Measurements from ENCODE around the gene ADAM17. TPM values are rescaled to one million over a fixed set of nuclear protein-coding genes. Genes with fewer than 3 reads are reported as not detected.
A peak's percentile ranks its signal among the peaks of the same experiment; 100 is the strongest.

The ADAM17 gene
- total RNA-seq = 10 to 100 TPM; 12.9 to 17.7 (median 14.9) TPM

DNA sequence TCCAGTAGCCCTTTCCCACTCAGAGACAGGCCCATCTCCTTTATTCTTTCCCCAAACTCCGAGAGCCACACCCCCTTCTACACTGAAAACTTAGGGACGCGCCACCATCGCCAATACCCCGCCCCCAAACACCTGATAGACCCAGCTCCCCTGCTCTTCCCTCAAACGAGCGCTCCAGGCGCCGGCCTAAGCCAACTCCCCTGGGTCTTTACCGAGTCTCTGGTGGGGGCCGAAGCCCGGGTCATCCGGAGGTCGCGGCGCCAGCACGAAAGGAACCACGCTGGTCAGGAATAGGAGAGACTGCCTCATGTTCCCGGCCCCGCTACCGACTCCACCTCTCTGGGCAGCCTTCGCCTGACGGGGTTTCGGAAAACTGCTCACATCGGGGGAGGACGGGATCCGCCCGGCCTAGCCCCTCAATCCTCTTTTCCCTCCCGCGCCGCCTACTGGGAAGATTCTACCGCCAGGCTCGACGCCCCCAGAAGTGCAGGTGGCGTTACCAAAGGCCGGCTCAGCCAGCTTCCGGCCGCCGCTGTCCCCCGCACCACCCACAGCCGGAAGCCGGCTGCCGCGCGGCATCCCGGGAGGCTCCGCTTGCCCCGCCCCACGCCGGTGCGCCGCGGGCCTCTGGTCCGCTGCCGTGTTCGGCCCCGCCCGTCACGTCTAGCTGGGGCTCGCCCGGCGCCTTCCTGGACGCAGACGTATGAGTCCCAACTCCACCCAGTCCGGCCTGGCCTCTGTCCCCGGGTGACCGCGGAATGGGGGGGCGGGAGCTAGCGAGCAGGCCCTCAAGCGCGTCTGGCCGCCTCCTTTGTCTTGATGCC is at the start of gene ADAM17:
Gene ADAM17 (minus strand): TSS at position 534 of the 824 bp plus-strand sequence. CDS start 225 bp downstream, at position 309.
- intact Hi-C loops (cut with DNase I) = loop anchor here (2.0 kb wide), 1 partner anchor 75 kb away; the partner anchor contains the start of gene YWHAQ
- peak; percentile 97 for TF ChIP-seq POLR2AphosphoS5 (IDR thresholded peaks at IDR 0.05)
- TF ChIP-seq POLR2A (IDR thresholded peaks at IDR 0.05; ENCODE audit: low read depth) = peak; percentile 82
- peak; percentile 54 for TF ChIP-seq EP300 (IDR thresholded peaks at IDR 0.05)
- peak; percentile 25 to 68 (median 31) for TF ChIP-seq CTCF (IDR thresholded peaks at IDR 0.05)
- Histone ChIP-seq H3K27ac (replicated peaks in 1 of 4) (peak within 1 kb of the TSS; percentile 96 to 99 (median 98)), H3K27me3 (no peaks in the 10 kb centered on the region), H3K9me3 (no peaks in the 10 kb centered on the region), H3K4me3 (peak within 1 kb of the TSS; percentile 74 to 96 (median 83)), H3K4me1 (peaks cover 56 to 76% (median 74%) of the 10 kb centered on the region in 4 donors), H3K36me3 (peaks cover 0 to 5% (median 0%) of the 10 kb centered on the region in 4 donors)
- WGBS = 0% methylated on average over 22 of the region's 73 CpGs
- peak; percentile 99 for DNase-seq (ENCODE audit: extremely low spot score)

- H3K4me1 ChIP-seq = peaks cover 0 to 21% (median 17%) of the 10 kb centered on the region in 4 donors
- H3K36me3 ChIP-seq = peaks cover 0 to 30% (median 19%) of the 10 kb centered on the region in 4 donors
- DNase-seq (ENCODE audit: extremely low spot score) = no peak
- 98% methylated on average over 3 of the region's 3 CpGs for whole genome bisulfite sequencing
- intact Hi-C loops (cut with DNase I) = no loop called here
- no peak for TF ChIP-seq CTCF (IDR thresholded peaks at IDR 0.05)
- TF ChIP-seq EP300 (IDR thresholded peaks at IDR 0.05) = no peak
- TF ChIP-seq POLR2A (IDR thresholded peaks at IDR 0.05; ENCODE audit: low read depth) = no peak
- TF ChIP-seq POLR2AphosphoS5 (IDR thresholded peaks at IDR 0.05) = no peak
- H3K27ac ChIP-seq (replicated peaks in 1 of 4) = no peak overlapping the region
- peaks cover 0 to 14% (median 6%) of the 10 kb centered on the region in 4 donors for H3K9me3 ChIP-seq
- no peak overlapping the region for H3K4me3 ChIP-seq
- no peaks in the 10 kb centered on the region for H3K27me3 ChIP-seq
Observed at GRCh38 chr2:9602412-9602811, 46.8 kb upstream of the ADAM17 start.

DNA sequence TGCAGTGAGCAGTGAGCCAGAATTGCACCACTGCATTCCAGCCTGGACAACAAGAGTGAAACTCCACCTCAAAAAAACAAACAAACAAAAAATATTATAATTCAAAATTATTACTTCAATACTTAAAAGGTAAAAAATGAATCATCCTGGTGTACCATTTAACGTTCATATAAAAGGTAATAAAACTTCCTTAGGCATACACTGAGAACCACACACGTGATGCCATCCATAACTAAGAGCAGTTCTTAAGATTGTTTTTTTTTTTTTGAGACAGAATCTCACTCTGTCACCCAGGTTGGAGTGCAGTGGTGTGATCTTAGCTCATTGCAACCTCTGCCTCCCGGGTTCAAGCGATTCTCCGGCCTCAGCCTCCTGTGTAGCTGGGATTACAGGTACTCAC is 45.8 kb upstream of the ADAM17 start:
- TF ChIP-seq CTCF (IDR thresholded peaks at IDR 0.05) (no peak), EP300 (IDR thresholded peaks at IDR 0.05) (no peak), POLR2AphosphoS5 (IDR thresholded peaks at IDR 0.05) (no peak), POLR2A (IDR thresholded peaks at IDR 0.05; ENCODE audit: low read depth) (no peak)
- H3K4me1 ChIP-seq = peaks cover 4 to 17% (median 11%) of the 10 kb centered on the region in 4 donors
- no peak overlapping the region for H3K27ac ChIP-seq (replicated peaks in 1 of 4)
- DNase-seq (ENCODE audit: extremely low spot score) = no peak
- peaks cover 0 to 14% (median 6%) of the 10 kb centered on the region in 4 donors for H3K9me3 ChIP-seq
- 95% methylated on average over 5 of the region's 5 CpGs for WGBS
- peaks cover 0 to 30% (median 19%) of the 10 kb centered on the region in 4 donors for H3K36me3 ChIP-seq
- H3K27me3 ChIP-seq = no peaks in the 10 kb centered on the region
- intact Hi-C loops (cut with DNase I) = no loop called here
- no peak overlapping the region for H3K4me3 ChIP-seq

DNA sequence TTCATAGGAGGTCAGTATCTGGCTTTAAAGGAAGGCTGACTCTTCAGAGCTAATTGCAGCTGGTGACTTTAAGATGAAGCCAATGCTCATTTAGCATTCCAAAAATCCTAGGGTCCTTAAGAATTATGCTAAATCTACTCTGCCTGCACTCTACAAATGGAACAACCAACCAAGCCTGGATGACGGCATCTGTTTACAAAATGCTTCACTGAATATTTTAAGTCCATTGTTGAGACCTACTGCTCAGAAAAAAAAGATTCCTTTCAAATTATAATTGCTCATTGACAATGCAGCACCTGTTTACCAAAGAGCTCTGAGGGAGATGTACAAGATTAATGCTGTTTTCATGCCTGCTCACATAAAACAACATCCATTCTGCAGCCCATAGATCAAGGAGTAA is 43.8 kb upstream of the ADAM17 start:
- no peak for DNase-seq (ENCODE audit: extremely low spot score)
- Histone ChIP-seq H3K27ac (replicated peaks in 1 of 4) (no peak overlapping the region), H3K9me3 (peaks cover 0 to 14% (median 6%) of the 10 kb centered on the region in 4 donors), H3K4me1 (peaks cover 14 to 26% (median 23%) of the 10 kb centered on the region in 4 donors), H3K36me3 (peaks cover 0 to 30% (median 19%) of the 10 kb centered on the region in 4 donors), H3K4me3 (no peak overlapping the region), H3K27me3 (no peaks in the 10 kb centered on the region)
- intact Hi-C loops (cut with DNase I) = no loop called here
- TF ChIP-seq POLR2AphosphoS5 (IDR thresholded peaks at IDR 0.05) (no peak), CTCF (IDR thresholded peaks at IDR 0.05) (no peak), EP300 (IDR thresholded peaks at IDR 0.05) (no peak), POLR2A (IDR thresholded peaks at IDR 0.05; ENCODE audit: low read depth) (no peak)
- WGBS = 94% methylated on average over 1 of the region's 1 CpG

Measured in esophagus muscularis mucosa (tissue), 4 donors.